Activated CD8-positive, alpha-beta T cell treated with anti-CD3 and anti-CD28 coated beads for 36 hours (primary cell): ENCODE measurements around the gene NFASC. TPM values are rescaled to one million over a fixed set of nuclear protein-coding genes. Genes with fewer than 3 reads are reported as not detected.

Experiments
- ATAC-seq: fragments of 200-7000 bp; cut with Tn5 transposase; one replicate; pipeline ENCODE4 v1.10.0; 2021; ENCODE audit warnings: mild to moderate bottlenecking, moderate library complexity
- CTCF ChIA-PET: fragments of 350-600 bp; sonication (Branson Sonifier 250); formaldehyde crosslinking; loops from one replicate; lab custom pipeline; 2021; ENCODE audit warnings: antibody characterized with exemption; lab: Charles Lee
- POLR2A ChIA-PET: fragments of 350-600 bp; sonication (Branson Sonifier 250); formaldehyde crosslinking; loops from one replicate; lab custom pipeline; 2021; ENCODE audit warnings: antibody characterized with exemption; lab: Charles Lee
- DNase-seq: peaks from one replicate; pipeline ENCODE4 v3.0.0-alpha.2; 2020
- H3K27ac Mint-ChIP-seq: one replicate; pipeline ENCODE4 v1.8.0; 2021; ENCODE audit warnings: mild to moderate bottlenecking, mixed read lengths
- H3K27me3 Mint-ChIP-seq: one replicate; pipeline ENCODE4 v1.8.0; 2021; ENCODE audit warnings: mixed read lengths
- H3K36me3 Mint-ChIP-seq: one replicate; pipeline ENCODE4 v1.8.0; 2021; ENCODE audit warnings: low read depth, mixed read lengths
- H3K4me1 Mint-ChIP-seq: one replicate; pipeline ENCODE4 v1.8.0; 2021; ENCODE audit warnings: low read depth, mixed read lengths
- H3K4me3 Mint-ChIP-seq: one replicate; pipeline ENCODE4 v1.8.0; 2021; ENCODE audit warnings: mild to moderate bottlenecking, moderate library complexity, mixed read lengths
- H3K9me3 Mint-ChIP-seq: one replicate; pipeline ENCODE4 v1.8.0; 2021; ENCODE audit warnings: mixed read lengths
- CTCF ChIP-seq: fragments of 200-600 bp; IDR thresholded peaks from one replicate; pipeline ENCODE4 v1.8.0; 2022; ENCODE audit warnings: antibody characterized with exemption, mild to moderate bottlenecking
- intact Hi-C: fragments of 100-400 bp; cut with micrococcal nuclease; formaldehyde crosslinking; loops from one replicate; pipeline ENCODE4 v1.10.0; 2022
- total RNA-seq, 2 experiments: library from RNA; stranded (reverse); gene quantifications; one replicate each; pipeline ENCODE4 v1.2.3, GENCODE V29; 2021

The NFASC gene
- total RNA-seq, 2 experiments from 2014 or later: not detected

DNA sequence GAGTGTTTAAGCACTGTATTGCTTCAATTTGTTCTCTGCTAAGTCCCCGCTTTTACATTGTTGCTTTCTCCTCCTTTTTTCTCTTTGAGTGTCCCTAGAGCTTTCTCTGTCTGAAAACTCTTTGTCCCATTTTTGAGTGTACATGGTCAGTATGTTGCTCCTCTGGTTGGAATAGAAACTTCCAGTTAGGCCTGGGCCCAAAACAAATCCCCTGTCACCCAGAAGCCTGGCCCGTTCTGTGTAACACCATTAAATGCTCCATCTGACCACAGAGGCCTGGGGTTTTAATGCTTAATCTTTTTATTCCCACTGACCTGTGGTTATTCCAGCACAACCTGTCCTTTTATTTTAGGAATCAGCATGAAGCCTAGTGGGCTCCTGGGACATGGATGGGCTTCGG lies 28.3 kb upstream of the NFASC start:
- no peak overlapping the region for H3K27ac Mint-ChIP-seq
- POLR2A ChIA-PET: no interaction called here
- no peak for ATAC-seq
- H3K9me3 Mint-ChIP-seq: no peaks in the 10 kb centered on the region
- TF ChIP-seq CTCF: no peak
- DNase-seq: no peak
- H3K27me3 Mint-ChIP-seq: peaks cover 9% of the 10 kb centered on the region
- no peaks in the 10 kb centered on the region for H3K4me1 Mint-ChIP-seq
- CTCF ChIA-PET: interaction anchor here (1.5 kb wide), 1 partner anchor 79 kb away, joined by 4 read pairs; no protein-coding TSS in a partner anchor
- intact Hi-C loops: no loop called here
- no peak overlapping the region for H3K4me3 Mint-ChIP-seq
- H3K36me3 Mint-ChIP-seq: no peaks in the 10 kb centered on the region

- no peak for TF ChIP-seq CTCF
- no peaks in the 10 kb centered on the region for H3K4me1 Mint-ChIP-seq
- ChIA-PET POLR2A (no interaction called here), CTCF (no interaction called here)
- H3K36me3 Mint-ChIP-seq: no peaks in the 10 kb centered on the region
- no peak overlapping the region for H3K27ac Mint-ChIP-seq
- ATAC-seq: no peak
- no peak for DNase-seq
- no peaks in the 10 kb centered on the region for H3K9me3 Mint-ChIP-seq
- intact Hi-C loops: no loop called here
- H3K27me3 Mint-ChIP-seq: peaks cover 9% of the 10 kb centered on the region
- no peak overlapping the region for H3K4me3 Mint-ChIP-seq
Observed at GRCh38 chr1:204842892-204843291, 27.8 kb upstream of the NFASC start.

GRCh38 chr1:204846546-204846945 lies 24.1 kb upstream of the NFASC start:
- Mint-ChIP-seq H3K27me3 (peaks cover 12% of the 10 kb centered on the region), H3K27ac (no peak overlapping the region), H3K9me3 (no peaks in the 10 kb centered on the region), H3K4me3 (no peak overlapping the region), H3K4me1 (no peaks in the 10 kb centered on the region), H3K36me3 (no peaks in the 10 kb centered on the region)
- CTCF ChIA-PET: no interaction called here
- ATAC-seq: no peak
- intact Hi-C loops: no loop called here
- POLR2A ChIA-PET: no interaction called here
- DNase-seq: no peak
- no peak for TF ChIP-seq CTCF

- Mint-ChIP-seq H3K36me3 (no peaks in the 10 kb centered on the region), H3K27me3 (peaks cover 12% of the 10 kb centered on the region), H3K4me3 (no peak overlapping the region), H3K27ac (no peak overlapping the region), H3K4me1 (no peaks in the 10 kb centered on the region), H3K9me3 (no peaks in the 10 kb centered on the region)
- ChIA-PET CTCF (no interaction called here), POLR2A (interaction anchor here (0.9 kb wide), 1 partner anchor 147 kb away, joined by 3 read pairs; no protein-coding TSS in a partner anchor)
- intact Hi-C loops: no loop called here
- DNase-seq: no peak
- no peak for ATAC-seq
- no peak for TF ChIP-seq CTCF
Observed at GRCh38 chr1:204848579-204848978, 22.1 kb upstream of the NFASC start.

DNA sequence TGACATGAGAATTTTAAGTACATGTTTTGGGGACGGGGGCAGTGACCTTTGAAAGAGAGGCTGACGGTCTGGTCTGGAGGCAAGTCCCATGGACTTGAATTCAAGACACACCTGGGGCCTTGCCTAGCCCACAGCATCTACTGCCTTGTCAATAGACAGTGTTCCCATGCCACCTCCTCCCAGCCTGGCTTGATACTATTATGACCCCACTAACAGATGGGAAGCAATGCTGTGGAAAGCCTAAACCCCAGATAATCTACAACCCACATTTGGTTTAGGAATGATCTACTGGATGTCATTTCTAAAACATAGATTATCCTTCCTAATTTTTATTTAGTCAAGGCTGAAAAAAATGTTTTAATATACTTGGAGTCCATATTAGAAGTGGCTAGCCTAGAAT lies 17.8 kb upstream of the NFASC start:
- Mint-ChIP-seq H3K27me3 (peaks cover 6% of the 10 kb centered on the region), H3K4me3 (no peak overlapping the region), H3K4me1 (no peaks in the 10 kb centered on the region), H3K9me3 (no peaks in the 10 kb centered on the region), H3K36me3 (no peaks in the 10 kb centered on the region), H3K27ac (no peak overlapping the region)
- no peak for TF ChIP-seq CTCF
- ChIA-PET CTCF (interaction anchor here (1.5 kb wide), 2 partner anchors 46 to 106 kb away, joined by 4 read pairs; no protein-coding TSS in a partner anchor), POLR2A (no interaction called here)
- no peak for ATAC-seq
- DNase-seq: no peak
- intact Hi-C loops: no loop called here
